HepG2 (cell line): ENCODE measurements around the gene DDR2.

ENCODE experiments used
- FOXA1 ChIP-seq, 2 experiments: fragments of 450-650 bp in 1 of 2; sonication (generic) in 1 of 2; formaldehyde crosslinking in 1 of 2; IDR thresholded peaks; 2 replicates each; pipeline versions ENCODE4 v1.4.0 to v1.6.1; 2016 to 2020; ENCODE audit warnings: missing genetic modification reagents in 1 of 2
- JUN ChIP-seq: sonication (generic); formaldehyde crosslinking; IDR thresholded peaks from 2 replicates; pipeline ENCODE4 v1.4.0; 2020; ENCODE audit warnings: mild to moderate bottlenecking, missing genetic modification reagents
- MIER3 ChIP-seq: IDR thresholded peaks from 2 replicates; pipeline ENCODE4 v1.6.1; 2016; ENCODE audit warnings: missing compliant biosample characterization, borderline replicate concordance
- NFYB ChIP-seq: sonication (generic); formaldehyde crosslinking; IDR thresholded peaks from 2 replicates; pipeline ENCODE4 v1.4.0; 2020; ENCODE audit warnings: missing genetic modification reagents
- SMARCE1 ChIP-seq: fragments of 450-650 bp; IDR thresholded peaks from 2 replicates; pipeline ENCODE4 v1.6.1; 2017; ENCODE audit warnings: borderline replicate concordance
- SOX5 ChIP-seq: IDR thresholded peaks from 2 replicates; pipeline ENCODE4 v1.6.1; 2016; ENCODE audit warnings: borderline replicate concordance
- ZNF816 ChIP-seq: sonication (generic); formaldehyde crosslinking; IDR thresholded peaks from 2 replicates; pipeline ENCODE4 v1.8.0; 2022; ENCODE audit warnings: missing genetic modification reagents, mild to moderate bottlenecking, borderline replicate concordance
- TF ChIP-seq, protein P1 (sequence below): sonication (generic); formaldehyde crosslinking; IDR thresholded peaks from 2 replicates; pipeline ENCODE4 v1.5.0; 2020; ENCODE audit warnings: mild to moderate bottlenecking, missing genetic modification reagents, moderate library complexity
- TF ChIP-seq, protein P2 (sequence below): sonication (generic); formaldehyde crosslinking; IDR thresholded peaks from 2 replicates; pipeline ENCODE4 v1.5.1; 2020; ENCODE audit warnings: mild to moderate bottlenecking, missing genetic modification reagents, borderline replicate concordance
- TF ChIP-seq, protein P3 (sequence below): sonication (generic); formaldehyde crosslinking; IDR thresholded peaks from 2 replicates; pipeline ENCODE4 v1.4.0; 2020; ENCODE audit warnings: low read depth, mild to moderate bottlenecking, missing genetic modification reagents
- TF ChIP-seq, protein P4 (sequence below): sonication (generic); formaldehyde crosslinking; IDR thresholded peaks from 2 replicates; pipeline ENCODE4 v1.4.0; 2020; ENCODE audit warnings: missing genetic modification reagents

DNA sequence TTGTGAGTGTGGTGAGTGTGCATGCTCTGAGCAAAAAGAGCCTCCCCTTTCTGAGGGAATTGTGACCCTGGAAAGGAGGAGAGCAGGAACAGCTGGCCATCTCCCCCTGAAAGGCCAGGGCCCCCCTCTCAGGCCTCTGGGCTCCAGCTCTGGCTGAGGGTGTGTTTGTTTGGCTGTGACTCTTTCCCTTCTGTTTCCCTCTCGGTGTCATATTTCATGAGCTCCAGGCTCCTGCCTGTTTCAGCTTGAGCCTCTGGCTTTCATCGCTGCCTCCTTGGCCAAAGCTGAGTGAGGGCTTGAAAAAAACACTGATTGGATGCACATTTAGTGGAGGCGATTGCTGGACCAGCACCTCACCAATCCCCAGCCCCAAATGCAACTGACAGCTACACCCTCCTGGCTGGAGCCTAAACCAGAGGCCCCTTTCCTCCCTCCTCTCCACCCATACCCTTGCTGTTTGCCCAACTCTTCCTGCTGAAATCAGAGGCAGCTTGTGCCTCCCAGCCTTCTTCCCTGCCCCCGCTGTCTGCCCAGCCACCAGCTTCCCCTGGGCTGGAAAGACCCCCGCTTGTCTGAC, 64.1 kb downstream of the DDR2 start:
- TF ChIP-seq, protein P1, sequence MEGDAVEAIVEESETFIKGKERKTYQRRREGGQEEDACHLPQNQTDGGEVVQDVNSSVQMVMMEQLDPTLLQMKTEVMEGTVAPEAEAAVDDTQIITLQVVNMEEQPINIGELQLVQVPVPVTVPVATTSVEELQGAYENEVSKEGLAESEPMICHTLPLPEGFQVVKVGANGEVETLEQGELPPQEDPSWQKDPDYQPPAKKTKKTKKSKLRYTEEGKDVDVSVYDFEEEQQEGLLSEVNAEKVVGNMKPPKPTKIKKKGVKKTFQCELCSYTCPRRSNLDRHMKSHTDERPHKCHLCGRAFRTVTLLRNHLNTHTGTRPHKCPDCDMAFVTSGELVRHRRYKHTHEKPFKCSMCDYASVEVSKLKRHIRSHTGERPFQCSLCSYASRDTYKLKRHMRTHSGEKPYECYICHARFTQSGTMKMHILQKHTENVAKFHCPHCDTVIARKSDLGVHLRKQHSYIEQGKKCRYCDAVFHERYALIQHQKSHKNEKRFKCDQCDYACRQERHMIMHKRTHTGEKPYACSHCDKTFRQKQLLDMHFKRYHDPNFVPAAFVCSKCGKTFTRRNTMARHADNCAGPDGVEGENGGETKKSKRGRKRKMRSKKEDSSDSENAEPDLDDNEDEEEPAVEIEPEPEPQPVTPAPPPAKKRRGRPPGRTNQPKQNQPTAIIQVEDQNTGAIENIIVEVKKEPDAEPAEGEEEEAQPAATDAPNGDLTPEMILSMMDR, result no peak
- no peak for TF ChIP-seq NFYB (CRISPR knock-in tag)
- TF ChIP-seq SOX5, result peak; percentile 43; the same call in 1 of the 2 replicates
- no peak for TF ChIP-seq JUN (CRISPR knock-in tag)
- TF ChIP-seq, protein P2, sequence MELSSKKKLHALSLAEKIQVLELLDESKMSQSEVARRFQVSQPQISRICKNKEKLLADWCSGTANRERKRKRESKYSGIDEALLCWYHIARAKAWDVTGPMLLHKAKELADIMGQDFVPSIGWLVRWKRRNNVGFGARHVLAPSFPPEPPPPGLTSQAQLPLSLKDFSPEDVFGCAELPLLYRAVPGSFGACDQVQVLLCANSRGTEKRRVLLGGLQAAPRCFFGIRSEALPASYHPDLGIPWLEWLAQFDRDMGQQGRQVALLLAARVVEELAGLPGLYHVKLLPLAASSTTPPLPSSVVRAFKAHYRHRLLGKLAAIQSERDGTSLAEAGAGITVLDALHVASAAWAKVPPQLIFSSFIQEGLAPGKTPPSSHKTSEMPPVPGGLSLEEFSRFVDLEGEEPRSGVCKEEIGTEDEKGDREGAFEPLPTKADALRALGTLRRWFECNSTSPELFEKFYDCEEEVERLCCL (CRISPR knock-in tag), result no peak
- TF ChIP-seq, protein P3, sequence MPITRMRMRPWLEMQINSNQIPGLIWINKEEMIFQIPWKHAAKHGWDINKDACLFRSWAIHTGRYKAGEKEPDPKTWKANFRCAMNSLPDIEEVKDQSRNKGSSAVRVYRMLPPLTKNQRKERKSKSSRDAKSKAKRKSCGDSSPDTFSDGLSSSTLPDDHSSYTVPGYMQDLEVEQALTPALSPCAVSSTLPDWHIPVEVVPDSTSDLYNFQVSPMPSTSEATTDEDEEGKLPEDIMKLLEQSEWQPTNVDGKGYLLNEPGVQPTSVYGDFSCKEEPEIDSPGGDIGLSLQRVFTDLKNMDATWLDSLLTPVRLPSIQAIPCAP, result no peak
- TF ChIP-seq, protein P4, sequence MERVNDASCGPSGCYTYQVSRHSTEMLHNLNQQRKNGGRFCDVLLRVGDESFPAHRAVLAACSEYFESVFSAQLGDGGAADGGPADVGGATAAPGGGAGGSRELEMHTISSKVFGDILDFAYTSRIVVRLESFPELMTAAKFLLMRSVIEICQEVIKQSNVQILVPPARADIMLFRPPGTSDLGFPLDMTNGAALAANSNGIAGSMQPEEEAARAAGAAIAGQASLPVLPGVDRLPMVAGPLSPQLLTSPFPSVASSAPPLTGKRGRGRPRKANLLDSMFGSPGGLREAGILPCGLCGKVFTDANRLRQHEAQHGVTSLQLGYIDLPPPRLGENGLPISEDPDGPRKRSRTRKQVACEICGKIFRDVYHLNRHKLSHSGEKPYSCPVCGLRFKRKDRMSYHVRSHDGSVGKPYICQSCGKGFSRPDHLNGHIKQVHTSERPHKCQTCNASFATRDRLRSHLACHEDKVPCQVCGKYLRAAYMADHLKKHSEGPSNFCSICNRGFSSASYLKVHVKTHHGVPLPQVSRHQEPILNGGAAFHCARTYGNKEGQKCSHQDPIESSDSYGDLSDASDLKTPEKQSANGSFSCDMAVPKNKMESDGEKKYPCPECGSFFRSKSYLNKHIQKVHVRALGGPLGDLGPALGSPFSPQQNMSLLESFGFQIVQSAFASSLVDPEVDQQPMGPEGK (CRISPR knock-in tag), result peak; percentile 76
- TF ChIP-seq SMARCE1, result no peak
- no peak for TF ChIP-seq ZNF816
- no peak for TF ChIP-seq FOXA1 (IDR thresholded peaks at IDR 0.05)
- TF ChIP-seq FOXA1 (CRISPR knock-in tag; IDR thresholded peaks at IDR 0.05), result no peak
- TF ChIP-seq MIER3 (CRISPR knock-in tag), result 0 out of 2 replicates have a peak, but pooled peaks have one; percentile 37
